HCT116 (cell line): ENCODE measurements around the gene GALNT18. TPM values are rescaled to one million over a fixed set of nuclear protein-coding genes. Genes with fewer than 3 reads are reported as not detected.

Source experiments
- ATAC-seq: fragments of 200-7000 bp; cut with Tn5 transposase; 2 replicates; pipeline ENCODE4 v1.9.1; 2020; ENCODE audit warnings: mild to moderate bottlenecking, moderate library complexity
- BruUV-seq: library from RNA; stranded (reverse); fragments of 400-500 nt; replicated peaks from 2 replicates; lab custom pipeline; 2021; lab: Mats Ljungman, UMichigan
- CTCF ChIA-PET: fragments of 300-600 bp; sonication (Branson Sonifier 250); formaldehyde crosslinking; loops from one replicate; lab custom pipeline; 2021; ENCODE audit warnings: antibody characterized with exemption; lab: Charles Lee
- POLR2A ChIA-PET: fragments of 300-600, 350-600 bp; sonication (Branson Sonifier 250); formaldehyde crosslinking; loops from one replicate; lab custom pipeline; 2021; ENCODE audit warnings: antibody characterized with exemption; lab: Charles Lee
- RAD21 ChIA-PET, 2 experiments: fragments of 300-600 bp; sonication (Branson Sonifier 250); formaldehyde crosslinking; loops; one replicate each; lab custom pipeline; 2023; ENCODE audit warnings: low total read pairs in 2 of 2; ENCODE audit not compliant: uncharacterized antibody in 2 of 2, unreplicated experiment in 2 of 2, low non-redundant PET in 1 of 2; lab: Charles Lee
- DNase-seq: peaks from one replicate; pipeline ENCODE4 v3.0.0-alpha.2; 2010; ENCODE audit warnings: low read depth, low spot score
- H2AFZ ChIP-seq: fragments of 200-600 bp; shearing (Covaris generic), sonication (generic); 2 replicates; pipeline ENCODE4 v1.6.1; 2017; ENCODE audit warnings: low read depth, mixed run types, mixed read lengths, antibody characterized with exemption, low read length; ENCODE audit not compliant: poor library complexity, severe bottlenecking
- H3K27ac ChIP-seq: 2 replicates; pipeline ENCODE4 v1.5.1; 2012; ENCODE audit warnings: low read depth, low read length
- H3K27me3 ChIP-seq: fragments of 200-600 bp; sonication (generic); 2 replicates; pipeline ENCODE4 v1.6.1; 2016; ENCODE audit warnings: mixed run types, low read length, mixed read lengths; ENCODE audit not compliant: insufficient read depth
- H3K36me3 ChIP-seq, 2 experiments: fragments of 200-500 bp in 1 of 2; fragments of 200-600 bp in 1 of 2; sonication (Bioruptor generic) in 1 of 2; sonication (generic) in 1 of 2; 2 replicates each; pipeline versions ENCODE4 v1.5.1 to v1.6.1; 2014 to 2016; ENCODE audit warnings: low read length in 2 of 2, inconsistent platforms in 1 of 2, mixed read lengths in 1 of 2, mixed run types in 1 of 2; ENCODE audit not compliant: insufficient read depth in 2 of 2, control insufficient read depth in 1 of 2
- H3K4me1 ChIP-seq, 2 experiments: fragments of 200-600 bp in 1 of 2; sonication (generic) in 1 of 2; 2 replicates each; pipeline versions ENCODE4 v1.5.1 to v1.6.1; 2012 to 2017; ENCODE audit warnings: low read length in 2 of 2, inconsistent platforms in 1 of 2, mild to moderate bottlenecking in 1 of 2, mixed read lengths in 1 of 2, mixed run types in 1 of 2, moderate library complexity in 1 of 2; ENCODE audit not compliant: insufficient read depth in 2 of 2, control insufficient read depth in 1 of 2
- H3K4me2 ChIP-seq: fragments of 200-600 bp; sonication (generic); 2 replicates; pipeline ENCODE4 v1.6.1; 2017; ENCODE audit warnings: mixed run types, low read length, mixed read lengths
- H3K4me3 ChIP-seq, 2 experiments: fragments of 200-600 bp in 1 of 2; sonication (generic) in 1 of 2; replicated peaks in 1 of 2; 2 replicates each; pipeline ENCODE4 v1.5.1; 2011 to 2016; ENCODE audit warnings: low read length in 2 of 2, control low read depth in 1 of 2, low read depth in 1 of 2, mild to moderate bottlenecking in 1 of 2, mixed read lengths in 1 of 2, mixed run types in 1 of 2
- H3K79me2 ChIP-seq: fragments of 200-600 bp; sonication (generic); 2 replicates; pipeline ENCODE4 v1.6.1; 2017; ENCODE audit warnings: mild to moderate bottlenecking, mixed run types, low read length, moderate library complexity, mixed read lengths; ENCODE audit not compliant: insufficient read depth
- H3K9ac ChIP-seq: fragments of 200-600 bp; sonication (generic); 2 replicates; pipeline ENCODE4 v1.6.1; 2016; ENCODE audit warnings: low read length, mixed read lengths
- H3K9me2 ChIP-seq: fragments of 200-600 bp; sonication (generic), shearing (Covaris generic); 2 replicates; pipeline ENCODE4 v1.6.1; 2017; ENCODE audit warnings: mixed run types, mild to moderate bottlenecking, moderate library complexity; ENCODE audit not compliant: insufficient read depth
- H3K9me3 ChIP-seq, 2 experiments: fragments of 200-500 bp in 1 of 2; fragments of 200-600 bp in 1 of 2; sonication (Bioruptor generic) in 1 of 2; sonication (generic) in 1 of 2; 2 replicates each; pipeline ENCODE4 v1.6.1; 2014 to 2017; ENCODE audit warnings: low read length in 2 of 2, mixed read lengths in 2 of 2, inconsistent platforms in 1 of 2, low read depth in 1 of 2, mild to moderate bottlenecking in 1 of 2, mixed run types in 1 of 2, moderate library complexity in 1 of 2; ENCODE audit not compliant: control insufficient read depth in 1 of 2, insufficient read depth in 1 of 2
- H4K20me1 ChIP-seq: fragments of 200-600 bp; sonication (generic), shearing (Covaris generic); 2 replicates; pipeline ENCODE4 v1.6.1; 2017; ENCODE audit warnings: mixed run types, mild to moderate bottlenecking, moderate library complexity; ENCODE audit not compliant: insufficient read depth
- EZH2 ChIP-seq: fragments of 200-600 bp; sonication (generic); IDR thresholded peaks from 2 replicates; pipeline ENCODE4 v1.6.1; 2017; ENCODE audit warnings: antibody characterized with exemption, mixed run types
- EZH2phosphoT487 ChIP-seq: fragments of 200-600 bp; IDR thresholded peaks from 2 replicates; pipeline ENCODE4 v1.6.1; 2018; ENCODE audit warnings: antibody characterized with exemption, borderline replicate concordance
- FOSL1 ChIP-seq: IDR thresholded peaks from 2 replicates; pipeline ENCODE4 v1.6.1; 2012; ENCODE audit warnings: low read depth
- JUND ChIP-seq: IDR thresholded peaks from 2 replicates; pipeline ENCODE4 v1.6.1; 2012
- MAX ChIP-seq: IDR thresholded peaks from 2 replicates; pipeline ENCODE4 v1.6.1; 2012
- POLR2AphosphoS5 ChIP-seq: IDR thresholded peaks from 2 replicates; pipeline ENCODE4 v1.6.1; 2011; ENCODE audit warnings: mild to moderate bottlenecking, low read depth, low read length, moderate library complexity
- SRF ChIP-seq: IDR thresholded peaks from 2 replicates; pipeline ENCODE4 v1.6.1; 2012; ENCODE audit warnings: low read depth
- YY1 ChIP-seq: IDR thresholded peaks from 2 replicates; pipeline ENCODE4 v1.6.1; 2011; ENCODE audit warnings: low read length, low read depth, moderate library complexity, mild to moderate bottlenecking; ENCODE audit not compliant: insufficient replicate concordance; ENCODE audit errors: extremely low read depth
- ZFX ChIP-seq: fragments of 450-650 bp; IDR thresholded peaks from 2 replicates; pipeline ENCODE4 v1.6.1; 2017
- ZNF274 ChIP-seq: fragments of 200-500 bp; sonication (Bioruptor generic); IDR thresholded peaks from 2 replicates; pipeline ENCODE4 v1.6.1; 2014; ENCODE audit warnings: mild to moderate bottlenecking, low read depth, low read length, inconsistent platforms
- intact Hi-C: fragments of 100-400 bp; cut with micrococcal nuclease; formaldehyde crosslinking; loops from 2 replicates; pipeline ENCODE4 v1.10.0; 2022
- total RNA-seq: library from RNA; stranded (reverse); gene quantifications from one replicate; pipeline ENCODE4 v1.2.1, GENCODE V29; 2021; ENCODE audit not compliant: unreplicated experiment
- TF ChIP-seq, protein P1 (sequence below): IDR thresholded peaks from 2 replicates; pipeline ENCODE4 v1.6.1; 2012

Gene GALNT18
- total RNA-seq, 1 experiment from 2014 or later = 19.9 TPM

- DNase-seq (no peak), ATAC-seq (no peak)
- H3K9me3 ChIP-seq = no peaks in the 10 kb centered on the region
- no TSS peak for BruUV-seq
- ChIA-PET RAD21 (no interaction called here), CTCF (no interaction called here), POLR2A (no interaction called here)
- no peaks in the 10 kb centered on the region for H4K20me1 ChIP-seq
- no peaks in the 10 kb centered on the region for H3K27me3 ChIP-seq
- intact Hi-C loops = no loop called here
- H3K9ac ChIP-seq = no peak overlapping the region
- H2AFZ ChIP-seq = no peak overlapping the region
- no peaks in the 10 kb centered on the region for H3K4me1 ChIP-seq
- no peak overlapping the region for H3K4me2 ChIP-seq
- H3K36me3 ChIP-seq = no peaks in the 10 kb centered on the region
- TF ChIP-seq MAX = no peak
- TF ChIP-seq SRF = no peak
- TF ChIP-seq, protein P1, sequence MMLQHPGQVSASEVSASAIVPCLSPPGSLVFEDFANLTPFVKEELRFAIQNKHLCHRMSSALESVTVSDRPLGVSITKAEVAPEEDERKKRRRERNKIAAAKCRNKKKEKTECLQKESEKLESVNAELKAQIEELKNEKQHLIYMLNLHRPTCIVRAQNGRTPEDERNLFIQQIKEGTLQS = no peak
- no peak for TF ChIP-seq ZFX
- no peaks in the 10 kb centered on the region for H3K9me2 ChIP-seq
- no peaks in the 10 kb centered on the region for H3K79me2 ChIP-seq
- H3K4me3 ChIP-seq = no peak overlapping the region
- no peak overlapping the region for H3K27ac ChIP-seq
Measured at GRCh38 chr11:11378184-11378940, 243.4 kb downstream of the GALNT18 start.

DNA sequence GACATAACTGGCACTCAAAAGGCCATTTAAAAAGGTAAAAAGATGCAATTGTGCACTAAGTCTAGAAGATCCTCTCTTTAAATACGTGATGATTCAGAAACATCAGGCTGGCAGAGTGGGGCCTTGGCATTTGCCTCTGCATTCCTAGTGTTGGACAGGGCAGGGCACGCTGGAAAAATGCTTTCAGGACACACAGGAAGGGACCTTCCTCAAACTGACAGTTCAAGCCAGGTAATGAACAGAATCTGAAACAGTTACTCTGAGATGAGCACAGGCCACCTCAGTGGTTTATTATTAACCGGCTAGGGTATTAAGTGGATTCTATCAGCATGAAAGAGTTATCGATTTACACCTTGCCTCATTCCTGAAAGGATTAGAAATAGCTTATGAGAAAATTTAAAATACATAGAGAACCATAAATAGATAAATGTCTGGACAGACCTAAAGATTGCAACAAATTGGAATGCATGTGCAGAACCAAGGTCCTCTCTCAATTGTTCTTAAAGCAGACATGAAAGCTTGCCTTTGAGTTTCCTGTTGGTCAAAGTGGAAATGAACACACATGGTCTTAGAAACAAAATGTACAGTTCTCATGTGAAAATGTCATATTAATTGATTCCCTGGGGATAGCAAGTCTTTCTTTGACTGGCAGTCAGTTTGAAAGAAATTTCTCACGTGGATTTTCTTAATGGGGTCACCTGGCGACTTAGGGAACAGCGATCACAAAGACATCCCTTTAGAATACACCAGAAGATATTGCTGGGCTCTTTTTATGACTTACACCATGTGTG, 247.3 kb downstream of the GALNT18 start:
- no peaks in the 10 kb centered on the region for H3K9me3 ChIP-seq
- CTCF ChIA-PET = no interaction called here

More for the DNA sequence above, 247.3 kb downstream of the GALNT18 start:
- ChIA-PET POLR2A (no interaction called here), RAD21 (no interaction called here)
- Histone ChIP-seq H3K27me3 (no peaks in the 10 kb centered on the region), H2AFZ (no peak overlapping the region), H3K79me2 (no peaks in the 10 kb centered on the region), H3K27ac (no peak overlapping the region), H3K4me3 (no peak overlapping the region), H3K9ac (no peak overlapping the region), H4K20me1 (no peaks in the 10 kb centered on the region), H3K4me2 (no peak overlapping the region), H3K4me1 (no peaks in the 10 kb centered on the region), H3K36me3 (peaks cover 0 to 5% of the 10 kb centered on the region in 2 experiments; a peak in 1 of 4 replicates), H3K9me2 (no peaks in the 10 kb centered on the region)
- BruUV-seq = no TSS peak
- ATAC-seq (no peak), DNase-seq (no peak)
- TF ChIP-seq FOSL1 = no peak
- no peak for TF ChIP-seq ZFX
- no peak for TF ChIP-seq JUND
- no peak for TF ChIP-seq EZH2
- no peak for TF ChIP-seq SRF
- TF ChIP-seq YY1 = no peak
- no peak for TF ChIP-seq ZNF274
- no peak for TF ChIP-seq POLR2AphosphoS5
- no peak for TF ChIP-seq EZH2phosphoT487
- intact Hi-C loops = no loop called here
